Hematopoietic multipotent progenitor cell treated with erythropoietin and hydrocortisone succinate and interleukin-3 and kit ligand, for 8 days (in vitro differentiated cells): ENCODE measurements around the gene SOX15.
"Not testable (repeated sequence)": the region's sequence is repeated elsewhere in the genome, so short reads cannot be mapped to it uniquely, and the experiment has no call there.

ENCODE experiments used
- DNase-seq: peaks from one replicate; pipeline ENCODE4 v3.0.0-alpha.2; 2015

Gene SOX15

GRCh38 chr17:7589891-7590691 is at the start of gene SOX15:
TSS of gene SOX15 (minus strand) at chr17:7590094. CDS start at chr17:7589676, 418 bp downstream.
- DNase-seq, result no peak

GRCh38 chr17:7636163-7636562 is 46.3 kb upstream of the SOX15 start:
- no peak for DNase-seq

GRCh38 chr17:7634384-7634783 is 44.5 kb upstream of the SOX15 start:
- DNase-seq, result peak; percentile 71

GRCh38 chr17:7633093-7633492 is 43.2 kb upstream of the SOX15 start:
- DNase-seq, result peak; percentile 16

GRCh38 chr17:7632492-7632894 is 42.6 kb upstream of the SOX15 start:
- DNase-seq, result peak; percentile 83

GRCh38 chr17:7631398-7632380 is 41.8 kb upstream of the SOX15 start:
- DNase-seq, result no peak

GRCh38 chr17:7629939-7630571 is 40.2 kb upstream of the SOX15 start, which contains the start of gene SHBG:
TSS of gene SHBG (plus strand) at chr17:7630135. CDS start at chr17:7630173, 38 bp downstream.
- DNase-seq, result no peak

- peak; percentile 91 for DNase-seq
These were observed 37.6 kb upstream of the SOX15 start, which contains the start of gene SAT2 for GRCh38 chr17:7627250-7628121. TSS of gene SAT2 (minus strand) at chr17:7627821. CDS start at chr17:7627635, 186 bp downstream.

GRCh38 chr17:7626956-7627249 is 37.0 kb upstream of the SOX15 start:
- peak; percentile 65 for DNase-seq

GRCh38 chr17:7626307-7626706 is 36.4 kb upstream of the SOX15 start:
- DNase-seq, result no peak

- not testable (repeated sequence) for DNase-seq
These were observed 35.9 kb upstream of the SOX15 start for GRCh38 chr17:7625749-7626148.

GRCh38 chr17:7623661-7624060 is 33.8 kb upstream of the SOX15 start:
- no peak for DNase-seq

- no peak for DNase-seq
These were observed 30.9 kb upstream of the SOX15 start for GRCh38 chr17:7620835-7621234.

- no peak for DNase-seq
These were observed 28.7 kb upstream of the SOX15 start for GRCh38 chr17:7618608-7619007.

- DNase-seq, result no peak
These were observed 25.4 kb upstream of the SOX15 start for GRCh38 chr17:7615265-7615747.

GRCh38 chr17:7614425-7615264 is 24.8 kb upstream of the SOX15 start, which contains the start of gene FXR2:
TSS of gene FXR2 (minus strand) at chr17:7614897. CDS start at chr17:7614532, 365 bp downstream.
- DNase-seq, result peak; percentile 100

GRCh38 chr17:7613769-7614424 is 24.0 kb upstream of the SOX15 start:
- no peak for DNase-seq

- no peak for DNase-seq
These were observed 22.4 kb upstream of the SOX15 start for GRCh38 chr17:7612294-7612640.

GRCh38 chr17:7611635-7612293 is 21.9 kb upstream of the SOX15 start:
- DNase-seq, result no peak

- DNase-seq, result no peak
These were observed 20.7 kb upstream of the SOX15 start for GRCh38 chr17:7610641-7611040.
